Fibroblast of mammary gland (primary cell): ENCODE measurements around the gene CHCHD3.

Experiments
- DNase-seq: peaks from one replicate; pipeline ENCODE4 v3.0.0-alpha.2; 2010; ENCODE audit warnings: low read depth
- H3K4me3 ChIP-seq: 2 replicates; pipeline ENCODE4 v1.5.1; 2011; ENCODE audit warnings: low read depth, mild to moderate bottlenecking, low read length, moderate library complexity; ENCODE audit not compliant: control insufficient read depth
- CTCF ChIP-seq: conservative IDR thresholded peaks from 2 replicates; pipeline ENCODE4 v1.5.1; 2011; ENCODE audit warnings: low read depth, low read length, inconsistent platforms; ENCODE audit not compliant: control insufficient read depth, insufficient read depth

The CHCHD3 gene

GRCh38 chr7:132805766-132806165, 276.1 kb downstream of the CHCHD3 start:
- TF ChIP-seq CTCF = no peak
- no peak for DNase-seq
- H3K4me3 ChIP-seq = no peak overlapping the region

GRCh38 chr7:132804849-132805485, 276.9 kb downstream of the CHCHD3 start:
- no peak overlapping the region for H3K4me3 ChIP-seq
- no peak for TF ChIP-seq CTCF
- DNase-seq = no peak

- H3K4me3 ChIP-seq = no peak overlapping the region
- DNase-seq = no peak
- TF ChIP-seq CTCF = no peak
Observed at GRCh38 chr7:132800522-132800921, 281.4 kb downstream of the CHCHD3 start.

GRCh38 chr7:132799081-132799413, 282.8 kb downstream of the CHCHD3 start:
- no peak overlapping the region for H3K4me3 ChIP-seq
- no peak for DNase-seq
- no peak for TF ChIP-seq CTCF

GRCh38 chr7:132797152-132797551, 284.7 kb downstream of the CHCHD3 start:
- TF ChIP-seq CTCF = no peak
- DNase-seq = no peak
- no peak overlapping the region for H3K4me3 ChIP-seq

- no peak overlapping the region for H3K4me3 ChIP-seq
- DNase-seq = no peak
- TF ChIP-seq CTCF = no peak
Observed at GRCh38 chr7:132793474-132793873, 288.4 kb downstream of the CHCHD3 start.

GRCh38 chr7:132791036-132791435, 290.9 kb downstream of the CHCHD3 start:
- TF ChIP-seq CTCF = no peak
- no peak overlapping the region for H3K4me3 ChIP-seq
- no peak for DNase-seq
